K562 (cell line): ENCODE data around the gene ZNF384. TPM values are rescaled to one million over a fixed set of nuclear protein-coding genes. Genes with fewer than 3 reads are reported as not detected.

ENCODE experiments used
- BMI1 ChIP-seq: fragments of 150-350 bp; IDR thresholded peaks from 2 replicates; pipeline ENCODE4 v1.6.1; 2014; ENCODE audit warnings: low read length
- CBFA2T2 ChIP-seq: fragments of 450-650 bp; conservative IDR thresholded peaks from 2 replicates; pipeline ENCODE4 v1.6.1; 2017; ENCODE audit warnings: mild to moderate bottlenecking
- CBFA2T3 ChIP-seq: fragments of 450-650 bp; IDR thresholded peaks from 2 replicates; pipeline ENCODE4 v1.6.1; 2017
- CCAR2 ChIP-seq: fragments of 200-400 bp; formaldehyde crosslinking; IDR thresholded peaks from 2 replicates; pipeline ENCODE4 v1.6.1; 2017; ENCODE audit warnings: mild to moderate bottlenecking, low read depth, low read length
- DMBX1 ChIP-seq: fragments of 250-450 bp; sonication (Bioruptor Pico); IDR thresholded peaks from 2 replicates; pipeline ENCODE4 v1.8.0; 2022; ENCODE audit warnings: inconsistent platforms, mild to moderate bottlenecking, moderate library complexity, borderline replicate concordance
- FOXJ3 ChIP-seq: sonication (generic); formaldehyde crosslinking; IDR thresholded peaks from 2 replicates; pipeline ENCODE4 v1.4.0; 2020; ENCODE audit warnings: mild to moderate bottlenecking, missing genetic modification reagents
- L3MBTL2 ChIP-seq: fragments of 450-650 bp; IDR thresholded peaks from 2 replicates; pipeline ENCODE4 v1.6.1; 2016; ENCODE audit warnings: mild to moderate bottlenecking, moderate library complexity
- NCOA1 ChIP-seq: fragments of 450-650 bp; IDR thresholded peaks from 2 replicates; pipeline ENCODE4 v1.6.1; 2016; ENCODE audit warnings: low read depth
- NEUROD1 ChIP-seq: fragments of 150-350 bp; IDR thresholded peaks from 2 replicates; pipeline ENCODE4 v1.6.1; 2014; ENCODE audit warnings: borderline replicate concordance, low read length, low read depth; ENCODE audit not compliant: partially characterized antibody
- NR2C2 ChIP-seq, 2 experiments: fragments of 200-800 bp in 1 of 2; sonication (Bioruptor generic) in 1 of 2; sonication (generic) in 1 of 2; formaldehyde crosslinking in 1 of 2; IDR thresholded peaks; 2 replicates each; pipeline versions ENCODE4 v1.6.1 to v1.8.0; 2016 to 2022; ENCODE audit warnings: mild to moderate bottlenecking in 1 of 2, missing compliant biosample characterization in 1 of 2, missing genetic modification characterization in 1 of 2, missing genetic modification reagents in 1 of 2
- PCBP2 ChIP-seq: fragments of 200-400 bp; formaldehyde crosslinking; IDR thresholded peaks from 2 replicates; pipeline ENCODE4 v1.6.1; 2018; ENCODE audit warnings: low read length, low read depth, mild to moderate bottlenecking, moderate library complexity; ENCODE audit not compliant: poor library complexity, severe bottlenecking
- POLR2B ChIP-seq: fragments of 450-650 bp; IDR thresholded peaks from 2 replicates; pipeline ENCODE4 v1.6.1; 2018; ENCODE audit warnings: low read depth; ENCODE audit not compliant: partially characterized antibody
- RAD51 ChIP-seq: fragments of 450-650 bp; IDR thresholded peaks from 2 replicates; pipeline ENCODE4 v1.7.1; 2016; ENCODE audit warnings: low read depth, mild to moderate bottlenecking, borderline replicate concordance
- SLC30A9 ChIP-seq: fragments of 250-450 bp; sonication (Bioruptor Pico); IDR thresholded peaks from 2 replicates; pipeline ENCODE4 v1.8.0; 2022; ENCODE audit warnings: mild to moderate bottlenecking, moderate library complexity
- SNAPC5 ChIP-seq: fragments of 250-450 bp; sonication (Bioruptor Pico); IDR thresholded peaks from 2 replicates; pipeline ENCODE4 v1.8.0; 2021; ENCODE audit warnings: moderate library complexity, mild to moderate bottlenecking, inconsistent platforms
- SNIP1 ChIP-seq: fragments of 450-650 bp; IDR thresholded peaks from 2 replicates; pipeline ENCODE4 v1.7.1; 2017; ENCODE audit warnings: low read depth, mild to moderate bottlenecking
- SNRNP70 ChIP-seq: fragments of 200-400 bp; formaldehyde crosslinking; optimal IDR thresholded peaks from 2 replicates; pipeline ENCODE3; 2017; ENCODE audit warnings: low read depth, low read length
- ZNF23 ChIP-seq: fragments of 250-450 bp; sonication (Bioruptor Pico); IDR thresholded peaks from 2 replicates; pipeline ENCODE4 v1.4.0; 2020; ENCODE audit warnings: mild to moderate bottlenecking
- ZNF444 ChIP-seq: fragments of 250-450 bp; sonication (Bioruptor Pico); IDR thresholded peaks from 2 replicates; pipeline ENCODE4 v1.4.0; 2020; ENCODE audit warnings: mild to moderate bottlenecking, moderate library complexity
- polyA plus RNA-seq, 8 experiments: library from polyadenylated mRNA; depleted of rRNA in 4 of 8; stranded (reverse) in 5 of 8; unstranded in 3 of 8; fragments of >200 nt; fragmentation: Nextera tagmentation in 2 of 8; fragmentation: Illumina TruSeq in 1 of 8; extraction: Ambion mirVana in 2 of 8; extraction: Trizol in 1 of 8; gene quantifications; 2 replicates each; pipeline versions ENCODE4 v1.2.1 to v1.2.3, GENCODE V29; 2011 to 2014; ENCODE audit warnings: inconsistent platforms in 1 of 8, missing spikeins in 1 of 8
- total RNA-seq, 7 experiments: library from RNA; depleted of rRNA in 6 of 7; stranded (reverse); fragments of >200 nt in 6 of 7; fragmentation: Illumina TruSeq in 2 of 7; extraction: Trizol in 2 of 7; gene quantifications; 2 replicates each; pipeline versions ENCODE4 v1.2.1 to v1.2.3, GENCODE V29; 2011 to 2021; ENCODE audit warnings: low replicate concordance in 1 of 7
- TF ChIP-seq, protein P1 (sequence below): sonication (generic); formaldehyde crosslinking; IDR thresholded peaks from 2 replicates; pipeline ENCODE4 v1.8.1; 2023; ENCODE audit warnings: mild to moderate bottlenecking, missing genetic modification reagents
- TF ChIP-seq, protein P2 (sequence below): sonication (generic); formaldehyde crosslinking; IDR thresholded peaks from 2 replicates; pipeline ENCODE4 v1.8.0; 2022; ENCODE audit warnings: missing genetic modification reagents, mild to moderate bottlenecking, borderline replicate concordance

The ZNF384 gene
- total and polyA plus RNA-seq, 9 of the 15 experiments (the other 6 are each of a cell fraction or from before 2014, with no cell fraction given), result 0.36 to 64.8 (median 21.3) TPM

GRCh38 chr12:6662906-6663742 lies 26.1 kb downstream of the ZNF384 start, which contains the start of gene ING4 (continued):
- TF ChIP-seq PCBP2 (no peak), SLC30A9 (CRISPR knock-in tag) (no peak), SNRNP70 (no peak), BMI1 (no peak), SNAPC5 (CRISPR knock-in tag) (no peak), ZNF444 (CRISPR knock-in tag) (no peak), FOXJ3 (CRISPR knock-in tag) (no peak), L3MBTL2 (peak; percentile 88), POLR2B (peak; percentile 62), CCAR2 (no peak), NR2C2 (CRISPR knock-in tag; IDR thresholded peaks at IDR 0.05) (peak; percentile 59; the same call in 1 of the 2 replicates), NR2C2 (tag; IDR thresholded peaks at IDR 0.05) (peak; percentile 99), NCOA1 (peak; percentile 76; the same call in 1 of the 2 replicates), ZNF23 (no peak), SNIP1 (no peak), CBFA2T3 (no peak), RAD51 (no peak), NEUROD1 (peak; percentile 46), CBFA2T2 (no peak), DMBX1 (CRISPR knock-in tag) (0 out of 2 replicates have a peak, but pooled peaks have one; percentile 41)
- TF ChIP-seq, protein P1, sequence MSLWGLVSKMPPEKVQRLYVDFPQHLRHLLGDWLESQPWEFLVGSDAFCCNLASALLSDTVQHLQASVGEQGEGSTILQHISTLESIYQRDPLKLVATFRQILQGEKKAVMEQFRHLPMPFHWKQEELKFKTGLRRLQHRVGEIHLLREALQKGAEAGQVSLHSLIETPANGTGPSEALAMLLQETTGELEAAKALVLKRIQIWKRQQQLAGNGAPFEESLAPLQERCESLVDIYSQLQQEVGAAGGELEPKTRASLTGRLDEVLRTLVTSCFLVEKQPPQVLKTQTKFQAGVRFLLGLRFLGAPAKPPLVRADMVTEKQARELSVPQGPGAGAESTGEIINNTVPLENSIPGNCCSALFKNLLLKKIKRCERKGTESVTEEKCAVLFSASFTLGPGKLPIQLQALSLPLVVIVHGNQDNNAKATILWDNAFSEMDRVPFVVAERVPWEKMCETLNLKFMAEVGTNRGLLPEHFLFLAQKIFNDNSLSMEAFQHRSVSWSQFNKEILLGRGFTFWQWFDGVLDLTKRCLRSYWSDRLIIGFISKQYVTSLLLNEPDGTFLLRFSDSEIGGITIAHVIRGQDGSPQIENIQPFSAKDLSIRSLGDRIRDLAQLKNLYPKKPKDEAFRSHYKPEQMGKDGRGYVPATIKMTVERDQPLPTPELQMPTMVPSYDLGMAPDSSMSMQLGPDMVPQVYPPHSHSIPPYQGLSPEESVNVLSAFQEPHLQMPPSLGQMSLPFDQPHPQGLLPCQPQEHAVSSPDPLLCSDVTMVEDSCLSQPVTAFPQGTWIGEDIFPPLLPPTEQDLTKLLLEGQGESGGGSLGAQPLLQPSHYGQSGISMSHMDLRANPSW (CRISPR knock-in tag), result no peak
- TF ChIP-seq, protein P2, sequence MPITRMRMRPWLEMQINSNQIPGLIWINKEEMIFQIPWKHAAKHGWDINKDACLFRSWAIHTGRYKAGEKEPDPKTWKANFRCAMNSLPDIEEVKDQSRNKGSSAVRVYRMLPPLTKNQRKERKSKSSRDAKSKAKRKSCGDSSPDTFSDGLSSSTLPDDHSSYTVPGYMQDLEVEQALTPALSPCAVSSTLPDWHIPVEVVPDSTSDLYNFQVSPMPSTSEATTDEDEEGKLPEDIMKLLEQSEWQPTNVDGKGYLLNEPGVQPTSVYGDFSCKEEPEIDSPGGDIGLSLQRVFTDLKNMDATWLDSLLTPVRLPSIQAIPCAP (CRISPR knock-in tag), result no peak
